Endothelial cell (in vitro differentiated cells): ENCODE measurements around the gene CLDN34. TPM values are rescaled to one million over a fixed set of nuclear protein-coding genes. Genes with fewer than 3 reads are reported as not detected.

Source experiments
- DNase-seq: peaks from one replicate; pipeline ENCODE4 v3.0.0; 2021; ENCODE audit warnings: low spot score
- H3K27ac Mint-ChIP-seq: one replicate; pipeline ENCODE4 v1.8.0; 2021; ENCODE audit warnings: mixed read lengths, inconsistent platforms; ENCODE audit not compliant: unreplicated experiment
- H3K27me3 Mint-ChIP-seq: one replicate; pipeline ENCODE4 v1.8.0; 2021; ENCODE audit warnings: mild to moderate bottlenecking, moderate library complexity, mixed read lengths, inconsistent platforms; ENCODE audit not compliant: unreplicated experiment
- H3K36me3 Mint-ChIP-seq: one replicate; pipeline ENCODE4 v1.8.0; 2021; ENCODE audit warnings: mild to moderate bottlenecking, low read depth, mixed read lengths, inconsistent platforms; ENCODE audit not compliant: unreplicated experiment
- H3K4me1 Mint-ChIP-seq: one replicate; pipeline ENCODE4 v1.8.0; 2021; ENCODE audit warnings: mild to moderate bottlenecking, mixed read lengths, inconsistent platforms; ENCODE audit not compliant: unreplicated experiment
- H3K4me3 Mint-ChIP-seq: one replicate; pipeline ENCODE4 v1.8.0; 2021; ENCODE audit warnings: mild to moderate bottlenecking, mixed read lengths, inconsistent platforms; ENCODE audit not compliant: unreplicated experiment
- H3K9me3 Mint-ChIP-seq: one replicate; pipeline ENCODE4 v1.8.0; 2021; ENCODE audit warnings: mixed read lengths, inconsistent platforms; ENCODE audit not compliant: unreplicated experiment
- CTCF ChIP-seq: fragments of 200-600 bp; sonication (generic); IDR thresholded peaks from one replicate; pipeline ENCODE4 v1.5.0; 2021; ENCODE audit warnings: antibody characterized with exemption; ENCODE audit not compliant: unreplicated experiment
- total RNA-seq: library from RNA; stranded (reverse); fragmentation: NEBNext Ultra II Directional; extraction: Animal tissue kit (Norgen Biotek cat#: 25700); gene quantifications from one replicate; pipeline ENCODE4 v1.2.1, GENCODE V29; 2021; ENCODE audit not compliant: unreplicated experiment

CLDN34 gene
- total RNA-seq, 1 donor from 2014 or later: 0.64 TPM

- Mint-ChIP-seq H3K36me3 (peaks cover 7% of the 10 kb centered on the region), H3K4me3 (no peak overlapping the region), H3K27ac (no peak overlapping the region), H3K27me3 (peaks cover 2% of the 10 kb centered on the region), H3K4me1 (peaks cover 4% of the 10 kb centered on the region), H3K9me3 (no peaks in the 10 kb centered on the region)
- no peak for DNase-seq
- TF ChIP-seq CTCF: no peak
Observed at GRCh38 chrX:9961750-9962149, 5.4 kb upstream of the CLDN34 start.

- no peak for TF ChIP-seq CTCF
- Mint-ChIP-seq H3K36me3 (no peaks in the 10 kb centered on the region), H3K4me1 (peaks cover 3% of the 10 kb centered on the region), H3K27me3 (peaks cover 2% of the 10 kb centered on the region), H3K4me3 (no peak overlapping the region), H3K9me3 (no peaks in the 10 kb centered on the region), H3K27ac (no peak overlapping the region)
- DNase-seq: no peak
Observed at GRCh38 chrX:9977635-9978034, 10.5 kb downstream of the CLDN34 start.

- Mint-ChIP-seq H3K27ac (no peak overlapping the region), H3K4me3 (no peak overlapping the region), H3K36me3 (peaks cover 4% of the 10 kb centered on the region), H3K9me3 (no peaks in the 10 kb centered on the region), H3K27me3 (peaks cover 2% of the 10 kb centered on the region), H3K4me1 (peaks cover 3% of the 10 kb centered on the region)
- DNase-seq: no peak
- TF ChIP-seq CTCF: no peak
Observed at GRCh38 chrX:9980401-9980800, 13.2 kb downstream of the CLDN34 start.

- no peaks in the 10 kb centered on the region for H3K9me3 Mint-ChIP-seq
- no peak for TF ChIP-seq CTCF
- H3K27ac Mint-ChIP-seq: no peak overlapping the region
- no peak overlapping the region for H3K4me3 Mint-ChIP-seq
- H3K4me1 Mint-ChIP-seq: peaks cover 3% of the 10 kb centered on the region
- H3K36me3 Mint-ChIP-seq: peaks cover 4% of the 10 kb centered on the region
- no peak for DNase-seq
- peaks cover 2% of the 10 kb centered on the region for H3K27me3 Mint-ChIP-seq
Observed at GRCh38 chrX:9980927-9981326, 13.8 kb downstream of the CLDN34 start.

GRCh38 chrX:9983441-9983840 lies 16.3 kb downstream of the CLDN34 start:
- Mint-ChIP-seq H3K36me3 (peaks cover 4% of the 10 kb centered on the region), H3K27me3 (peaks cover 2% of the 10 kb centered on the region), H3K27ac (no peak overlapping the region), H3K4me1 (peaks cover 3% of the 10 kb centered on the region), H3K4me3 (no peak overlapping the region), H3K9me3 (no peaks in the 10 kb centered on the region)
- TF ChIP-seq CTCF: no peak
- DNase-seq: no peak
